Activated naive CD4-positive, alpha-beta T cell (primary cell): Measurements from ENCODE around the gene IMMP2L.

ENCODE experiments used
- DNase-seq, 4 experiments: peaks; one replicate each; lab custom pipeline; 2025; lab: John Stamatoyannopoulos, UW

IMMP2L gene

DNA sequence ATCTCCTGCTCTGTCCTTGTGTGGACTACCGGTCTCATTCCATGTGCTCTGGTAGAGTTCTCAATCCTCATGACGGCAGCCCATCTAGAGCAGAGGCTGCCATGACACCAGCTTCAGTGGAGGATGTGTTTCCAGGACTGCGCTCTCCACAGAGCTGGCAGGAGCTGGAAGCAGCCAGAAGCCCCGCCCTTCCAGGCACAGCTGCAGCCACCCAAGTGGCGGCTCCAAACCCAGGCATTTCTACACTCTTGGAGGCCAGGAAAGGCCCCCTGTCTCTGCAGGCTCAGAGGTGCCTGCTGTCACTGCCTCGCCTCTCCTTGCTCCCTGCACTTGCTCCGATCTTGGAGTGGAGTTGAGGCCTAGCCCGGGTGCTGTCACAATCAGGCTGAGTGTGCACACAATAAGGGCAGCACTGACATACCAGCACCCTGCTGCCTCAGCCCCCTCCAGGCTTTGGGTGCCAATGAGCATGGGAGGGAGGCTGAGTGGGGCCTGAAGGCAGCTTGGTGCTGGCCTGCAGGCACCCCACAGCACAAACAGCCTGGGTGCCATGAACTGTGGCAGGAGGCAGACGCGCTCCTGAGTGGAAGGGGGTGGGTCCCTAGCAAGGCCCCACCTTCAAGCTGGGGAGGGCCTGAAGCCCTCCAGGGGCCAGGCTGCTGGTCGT lies 349.3 kb downstream of the IMMP2L start:
- DNase-seq = no peak

DNA sequence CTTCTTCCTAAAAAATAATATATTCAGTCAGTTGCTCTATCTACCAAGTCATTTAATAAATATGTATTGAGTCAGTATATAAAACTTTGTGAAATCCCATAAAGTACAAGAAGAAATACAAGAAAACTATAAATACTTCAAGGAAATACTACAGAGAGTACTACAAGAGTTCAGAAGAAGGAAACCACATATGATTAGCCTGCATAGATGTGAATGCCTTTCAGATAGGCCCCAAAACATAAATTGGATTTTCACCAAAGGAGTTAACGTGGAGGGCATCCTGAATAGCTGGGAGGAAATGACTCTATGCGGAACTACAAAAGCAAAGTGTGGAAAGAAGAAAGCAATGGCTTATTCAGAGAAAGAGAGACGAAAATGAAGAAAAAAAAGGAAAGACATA lies 351.3 kb downstream of the IMMP2L start:
- DNase-seq = no peak

DNA sequence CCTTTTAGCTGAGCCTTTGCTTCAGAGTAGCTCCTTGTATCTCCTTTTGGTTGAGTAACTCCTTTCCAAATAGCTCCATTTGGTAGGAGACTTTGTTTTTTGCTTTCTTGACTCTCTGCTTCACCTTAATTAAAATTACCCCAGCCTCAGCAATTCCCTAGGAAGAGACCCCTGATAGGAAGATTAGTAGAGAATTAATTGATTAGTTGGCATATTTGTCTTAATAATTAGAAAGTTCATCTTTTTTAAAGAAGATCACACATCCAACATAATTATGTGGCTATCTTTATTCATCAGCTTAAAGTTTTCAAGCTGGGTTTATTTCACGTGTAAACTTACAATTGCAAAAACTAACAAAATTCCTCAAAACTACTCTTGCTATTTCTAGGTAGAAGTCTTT lies 352.2 kb downstream of the IMMP2L start:
- no peak for DNase-seq

- DNase-seq = no peak
These were observed 357.0 kb downstream of the IMMP2L start for GRCh38 chr7:111205251-111205650.

DNA sequence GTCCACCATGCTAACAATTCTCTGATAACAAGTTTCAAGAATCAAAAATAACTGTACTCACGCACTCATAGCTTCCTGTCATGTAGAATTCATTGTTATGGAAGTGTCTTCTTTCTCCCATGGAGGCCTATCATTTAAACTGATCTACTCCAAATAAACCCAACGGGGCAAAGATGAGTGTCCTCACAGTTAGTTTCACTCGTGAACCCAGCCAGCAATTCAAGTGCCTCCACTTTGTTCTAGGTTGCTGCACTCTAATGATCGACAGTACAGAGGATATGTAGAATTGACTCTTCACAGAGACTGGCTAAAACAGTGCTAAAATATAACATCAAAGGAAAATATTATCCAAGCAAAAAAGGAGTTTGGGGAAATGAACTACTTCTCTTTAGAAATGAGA lies 360.0 kb downstream of the IMMP2L start:
- no peak for DNase-seq

GRCh38 chr7:111199643-111200042 lies 362.6 kb downstream of the IMMP2L start:
- no peak for DNase-seq

DNA sequence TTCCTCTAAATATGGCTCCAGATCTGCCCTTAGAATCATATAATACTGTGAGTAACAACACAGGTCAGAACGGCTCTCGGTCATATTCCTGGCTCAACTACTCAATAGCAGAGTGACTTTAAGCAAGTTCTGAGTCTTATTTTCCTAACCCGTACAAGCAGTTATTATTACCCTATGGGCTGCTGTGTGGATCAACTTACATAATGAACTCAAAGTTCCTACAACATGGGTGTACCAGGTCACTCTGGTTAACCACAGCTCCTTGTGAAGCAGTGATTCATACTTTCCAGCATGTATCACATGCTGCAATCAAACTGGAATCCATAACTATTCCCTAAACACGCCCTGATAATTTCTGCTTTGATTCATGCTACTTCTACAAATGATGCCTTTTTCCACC lies 364.0 kb downstream of the IMMP2L start:
- DNase-seq = no peak

GRCh38 chr7:111196655-111197054 lies 365.6 kb downstream of the IMMP2L start:
- no peak for DNase-seq

DNA sequence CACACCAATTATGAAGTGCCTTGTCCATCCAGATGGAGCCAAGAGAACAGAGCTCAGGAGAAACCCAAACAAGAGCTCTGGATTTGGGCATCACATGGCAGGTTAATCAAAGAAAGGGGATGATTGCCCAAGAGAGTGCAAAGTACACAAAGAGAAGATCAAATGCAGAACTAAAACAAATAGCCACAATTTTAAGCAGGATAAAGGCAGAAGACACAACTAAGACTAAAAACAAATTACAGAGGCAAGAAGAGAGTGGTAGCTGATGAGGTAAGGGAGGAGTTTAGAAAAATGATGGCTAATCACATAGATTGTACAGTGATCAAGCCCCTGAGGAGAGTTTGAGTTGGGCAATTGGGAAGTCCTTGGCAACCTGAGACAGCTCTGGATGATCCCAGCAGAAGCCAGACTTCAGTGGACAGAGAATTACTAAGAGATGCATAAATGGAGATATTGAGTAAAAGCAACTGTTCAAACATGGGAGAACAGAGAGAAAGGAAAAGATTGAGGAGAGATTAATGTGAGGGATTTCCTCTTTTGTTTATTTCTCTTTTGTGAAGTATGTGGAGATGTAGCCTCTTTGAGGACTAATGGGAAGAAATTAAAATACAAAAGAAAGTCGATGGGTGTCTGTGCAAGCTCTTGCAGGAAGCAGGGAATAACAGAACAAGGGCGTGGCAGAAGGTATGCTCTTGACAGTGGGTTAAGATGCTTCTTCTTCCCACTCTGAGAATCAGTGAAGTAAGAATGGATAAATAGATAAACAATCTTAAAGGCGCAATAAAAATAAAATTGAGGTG lies 369.5 kb downstream of the IMMP2L start:
- DNase-seq = no peak

- no peak for DNase-seq
These were observed 371.5 kb downstream of the IMMP2L start for GRCh38 chr7:111190804-111191203.

GRCh38 chr7:111184987-111185386 lies 377.3 kb downstream of the IMMP2L start:
- no peak for DNase-seq

GRCh38 chr7:111183321-111183720 lies 379.0 kb downstream of the IMMP2L start:
- DNase-seq = no peak

DNA sequence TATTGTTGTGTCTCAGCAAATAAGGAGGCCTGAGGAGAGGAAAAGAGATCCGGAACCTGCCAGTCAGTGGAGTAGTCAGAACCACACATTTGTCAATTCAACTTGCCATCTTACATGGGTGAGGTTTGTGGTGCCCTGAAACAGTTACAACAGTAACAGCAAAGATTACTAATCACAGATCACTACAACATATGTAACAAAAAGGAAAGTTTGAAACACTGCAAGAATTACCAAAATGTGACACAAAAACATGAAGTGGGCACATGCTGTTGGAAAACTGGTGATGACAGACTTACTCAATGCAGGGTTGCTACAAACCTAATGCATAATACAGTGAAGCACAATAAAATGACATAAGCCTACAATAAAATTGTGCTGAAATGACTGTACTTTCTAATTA lies 382.0 kb downstream of the IMMP2L start:
- no peak for DNase-seq

DNA sequence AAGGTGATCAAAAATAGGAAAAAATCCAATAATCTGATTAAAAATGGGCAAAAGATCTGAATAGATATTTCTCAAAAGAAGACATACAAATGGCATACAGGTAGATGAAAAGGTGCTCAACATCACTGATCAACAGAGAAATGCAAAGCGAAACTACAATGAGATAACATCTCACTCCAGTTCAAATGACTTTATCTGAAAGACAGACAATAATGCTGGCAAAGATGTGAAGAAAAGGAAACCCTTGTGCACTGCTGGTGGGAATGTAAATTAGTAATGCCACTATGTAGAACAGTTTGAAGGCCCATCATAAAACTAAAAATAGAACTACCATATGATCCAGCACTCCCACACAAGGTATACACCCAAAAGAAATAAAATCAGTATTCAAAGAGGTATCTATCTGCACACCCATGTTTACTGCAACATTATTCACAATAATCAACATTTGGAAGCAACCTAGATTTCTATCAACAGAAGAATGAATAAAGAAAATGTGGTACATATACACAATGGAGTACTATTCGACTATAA lies 386.3 kb downstream of the IMMP2L start:
- DNase-seq = no peak

GRCh38 chr7:111174510-111174909 lies 387.8 kb downstream of the IMMP2L start:
- no peak for DNase-seq

DNA sequence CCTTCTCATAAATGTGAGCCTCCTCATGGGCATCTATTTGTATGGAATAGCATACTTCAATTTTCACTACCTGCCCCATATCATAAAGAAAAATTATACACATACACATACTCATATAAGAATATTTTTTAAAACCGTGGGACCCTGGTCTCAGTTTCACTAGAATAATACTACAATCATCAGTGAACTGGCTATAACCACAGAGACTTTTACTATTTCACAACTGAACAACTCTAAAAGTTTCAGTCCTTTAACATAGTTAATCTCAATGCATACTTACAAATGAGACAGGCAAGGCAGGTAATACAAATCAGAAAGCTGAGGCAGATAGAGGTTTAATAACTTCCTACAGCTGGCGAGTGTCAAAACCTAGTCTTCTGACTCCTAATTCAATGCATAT lies 388.3 kb downstream of the IMMP2L start:
- DNase-seq = no peak

- DNase-seq = no peak
These were observed 388.8 kb downstream of the IMMP2L start for GRCh38 chr7:111173528-111173927.

DNA sequence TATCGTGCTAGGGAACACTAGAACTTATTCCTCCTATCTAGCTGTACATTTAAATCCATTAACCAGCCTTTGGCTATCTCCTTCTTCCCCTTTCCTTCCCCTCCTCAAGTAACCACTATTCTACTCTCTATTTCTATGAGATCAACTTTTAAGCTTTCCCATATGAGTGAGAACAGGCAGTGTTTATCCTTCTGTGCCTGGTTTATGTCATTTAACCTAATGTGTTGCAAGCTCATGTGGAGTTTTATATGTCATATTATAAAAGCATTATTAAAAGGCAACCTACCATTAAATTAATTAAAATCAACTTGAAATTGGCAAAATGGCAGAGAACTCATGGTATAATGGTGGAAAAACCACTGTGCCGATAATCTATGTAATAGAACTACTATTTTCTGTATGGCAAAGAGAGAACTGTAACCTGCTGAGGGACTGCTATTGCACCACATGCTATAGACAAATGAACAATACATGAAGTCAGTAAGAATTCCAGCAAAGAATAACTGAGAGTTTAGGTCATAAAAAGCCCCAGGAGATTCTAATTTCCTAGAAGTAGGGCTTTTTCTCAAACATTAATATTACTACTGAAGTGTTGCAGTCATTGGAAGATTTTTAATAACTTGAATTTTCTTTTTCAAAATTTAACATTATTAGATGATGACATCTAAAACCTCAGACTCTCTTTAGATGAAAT lies 389.6 kb downstream of the IMMP2L start:
- DNase-seq = no peak

DNA sequence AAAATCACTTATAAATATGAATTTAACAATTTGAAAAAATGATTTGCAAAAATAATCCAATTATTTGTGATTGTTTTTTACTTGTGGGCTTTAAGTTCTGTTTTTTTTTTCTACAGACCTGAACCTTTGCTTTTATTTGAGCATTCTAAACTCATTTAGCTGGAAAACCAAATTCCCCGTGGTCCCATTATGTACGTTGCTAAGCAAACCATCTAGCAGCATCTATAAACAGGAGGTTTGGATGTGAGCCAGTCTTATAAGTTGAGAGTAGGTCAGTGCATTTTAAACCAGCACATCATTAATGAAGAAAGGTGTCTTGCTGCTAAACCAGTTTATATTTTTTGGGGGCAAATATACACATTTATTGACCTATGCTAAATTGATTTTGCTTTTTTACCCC lies 394.1 kb downstream of the IMMP2L start:
- DNase-seq = no peak

- DNase-seq = no peak
These were observed 397.9 kb downstream of the IMMP2L start for GRCh38 chr7:111164442-111164841.

GRCh38 chr7:111162692-111163091 lies 399.6 kb downstream of the IMMP2L start:
- no peak for DNase-seq

DNA sequence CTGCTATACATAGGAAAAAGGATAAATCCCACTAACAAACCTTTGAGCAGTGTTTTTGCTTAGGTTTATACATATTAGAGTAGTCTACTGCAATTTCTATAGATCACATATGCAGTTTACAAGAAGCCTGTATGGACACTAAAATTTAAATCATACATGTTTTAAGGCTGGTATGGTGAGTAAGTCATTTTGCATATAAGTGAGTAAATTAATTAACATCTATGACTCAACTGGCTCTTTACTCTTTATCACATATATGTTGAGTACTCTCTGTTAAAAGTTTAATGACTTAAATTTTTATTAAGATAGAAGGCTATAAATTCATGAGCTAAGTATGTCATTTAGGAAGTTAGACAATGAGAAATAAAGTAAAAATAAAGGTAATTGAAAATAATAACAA lies 402.0 kb downstream of the IMMP2L start:
- no peak for DNase-seq

- no peak for DNase-seq
These were observed 402.9 kb downstream of the IMMP2L start for GRCh38 chr7:111159426-111159825.
